Upper lobe of left lung (tissue), 6 donors: ENCODE results near the gene UNC5A. TPM values are rescaled to one million over a fixed set of nuclear protein-coding genes. Genes with fewer than 3 reads are reported as not detected.

Experiments used
- ATAC-seq, 2 donors: fragments of 200-7000 bp; cut with Tn5 transposase; one replicate each; pipeline ENCODE4 v1.9.1; 2022; ENCODE audit warnings: mild to moderate bottlenecking in 2 of 2, moderate library complexity in 2 of 2; ENCODE audit not compliant: low FRiP score in 2 of 2
- DNase-seq, 2 donors: peaks; one replicate each; pipeline ENCODE4 v3.0.0-alpha.2; 2019 to 2020
- H3K27ac ChIP-seq, 4 donors: fragments of 200-600 bp; sonication (generic); one replicate each; pipeline ENCODE4 v1.5.1; 2016 to 2019
- H3K27me3 ChIP-seq, 4 donors: fragments of 200-600 bp; sonication (generic); one replicate each; pipeline ENCODE4 v1.5.1; 2017 to 2019
- H3K36me3 ChIP-seq, 4 donors: fragments of 200-600 bp; sonication (generic); one replicate each; pipeline ENCODE4 v1.5.1; 2016 to 2019
- H3K4me1 ChIP-seq, 4 donors: fragments of 200-600 bp; sonication (generic); one replicate each; pipeline ENCODE4 v1.5.1; 2018 to 2019
- H3K4me3 ChIP-seq, 4 donors: fragments of 200-600 bp; sonication (generic); one replicate each; pipeline ENCODE4 v1.5.1; 2017 to 2019; ENCODE audit warnings: mild to moderate bottlenecking in 2 of 4, moderate library complexity in 1 of 4
- H3K9me3 ChIP-seq, 4 donors: fragments of 200-600 bp; sonication (generic); one replicate each; pipeline ENCODE4 v1.5.1; 2018 to 2019
- EP300 ChIP-seq, 4 donors: sonication (generic); formaldehyde crosslinking; IDR thresholded peaks; one replicate each; pipeline ENCODE4 v1.5.1; 2017; ENCODE audit warnings: antibody characterized with exemption in 4 of 4, control low read depth in 2 of 4
- POLR2A ChIP-seq, 4 donors: fragments of 450-650 bp; IDR thresholded peaks; one replicate each; pipeline ENCODE4 v1.5.1; 2016 to 2017; ENCODE audit warnings: antibody characterized with exemption in 4 of 4, mild to moderate bottlenecking in 2 of 4
- POLR2AphosphoS5 ChIP-seq, 2 donors: sonication (generic); formaldehyde crosslinking; IDR thresholded peaks; one replicate each; pipeline ENCODE4 v1.5.1; 2017; ENCODE audit warnings: antibody characterized with exemption in 2 of 2
- WGBS, 2 donors: methylation state at CpG; one replicate each; pipeline ENCODE4 v1.1.5; 2017 to 2018; 5-methylcytosine and 5-hydroxymethylcytosine counted together
- total RNA-seq, 6 donors: library from RNA; depleted of rRNA in 4 of 6; stranded (reverse); fragments of >200 nt in 4 of 6; gene quantifications; one replicate each; pipeline versions ENCODE4 v1.1.0 to v1.2.1, GENCODE V29; 2016 to 2021
- TF ChIP-seq, protein P1 (sequence below), 6 experiments: fragments of 450-650 bp in 4 of 6; fragments of 200-600 bp in 2 of 6; sonication (generic) in 2 of 6; IDR thresholded peaks; one replicate each; pipeline ENCODE4 v1.5.1; 2016 to 2019; ENCODE audit warnings: antibody characterized with exemption in 6 of 6
- donor health status: DM: no; HTN: no; CAD: no; lungs with moderate emphysema.
- donor health status: DM: no; HTN: yes; CAD: no; lungs with severe emphysema.

UNC5A gene
- total RNA-seq, 6 donors from 2014 or later, result 0.20 to 1.0 (median 0.39) TPM; not detected in 1

DNA sequence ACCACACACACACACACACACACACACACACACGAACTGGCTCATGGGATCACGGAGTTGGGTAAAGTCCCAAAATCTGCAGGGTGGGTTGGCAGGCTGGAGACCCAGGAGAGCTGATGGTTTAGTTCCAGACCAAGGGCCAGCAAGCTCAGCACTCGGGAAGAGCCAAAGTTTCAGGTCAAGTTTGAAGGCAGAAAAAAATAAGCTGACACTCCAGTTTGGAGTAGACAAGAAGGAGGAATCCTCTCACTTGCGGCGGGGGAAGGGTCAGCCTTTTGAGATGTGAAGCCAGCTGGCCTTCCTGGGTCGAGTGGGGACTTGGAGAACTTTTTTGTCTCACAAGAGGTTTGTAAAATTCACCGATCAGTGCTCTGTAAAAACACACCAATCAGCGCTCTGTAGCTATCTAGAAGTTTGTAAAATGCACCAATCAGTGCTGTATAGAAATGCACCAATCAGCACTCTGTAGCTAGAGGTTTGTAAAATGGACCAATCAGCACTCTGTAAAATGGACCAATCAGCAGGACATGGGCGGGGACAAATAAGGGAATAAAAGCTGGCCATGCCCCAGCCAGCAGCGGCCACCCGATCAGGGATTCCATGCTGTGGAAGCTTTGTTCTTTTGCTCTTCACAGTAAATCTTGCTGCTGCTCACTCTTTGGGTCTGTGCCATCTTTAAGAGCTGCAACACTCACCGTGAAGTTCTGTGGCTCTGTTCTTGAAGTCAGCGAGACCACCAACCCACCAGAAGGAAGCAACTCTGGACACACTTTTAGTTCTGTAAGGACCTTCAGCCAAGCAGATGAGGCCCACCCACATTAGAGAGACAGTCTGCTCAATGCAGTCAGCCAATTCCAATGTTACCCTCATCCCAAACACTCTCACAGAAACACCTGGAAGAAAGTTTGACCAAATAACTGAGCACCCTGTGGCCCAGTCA lies 37.8 kb upstream of the UNC5A start:
- Histone ChIP-seq H3K36me3 (no peaks in the 10 kb centered on the region), H3K4me3 (no peak overlapping the region), H3K27me3 (no peaks in the 10 kb centered on the region), H3K4me1 (no peaks in the 10 kb centered on the region), H3K27ac (no peak overlapping the region), H3K9me3 (no peaks in the 10 kb centered on the region)
- TF ChIP-seq, protein P1, sequence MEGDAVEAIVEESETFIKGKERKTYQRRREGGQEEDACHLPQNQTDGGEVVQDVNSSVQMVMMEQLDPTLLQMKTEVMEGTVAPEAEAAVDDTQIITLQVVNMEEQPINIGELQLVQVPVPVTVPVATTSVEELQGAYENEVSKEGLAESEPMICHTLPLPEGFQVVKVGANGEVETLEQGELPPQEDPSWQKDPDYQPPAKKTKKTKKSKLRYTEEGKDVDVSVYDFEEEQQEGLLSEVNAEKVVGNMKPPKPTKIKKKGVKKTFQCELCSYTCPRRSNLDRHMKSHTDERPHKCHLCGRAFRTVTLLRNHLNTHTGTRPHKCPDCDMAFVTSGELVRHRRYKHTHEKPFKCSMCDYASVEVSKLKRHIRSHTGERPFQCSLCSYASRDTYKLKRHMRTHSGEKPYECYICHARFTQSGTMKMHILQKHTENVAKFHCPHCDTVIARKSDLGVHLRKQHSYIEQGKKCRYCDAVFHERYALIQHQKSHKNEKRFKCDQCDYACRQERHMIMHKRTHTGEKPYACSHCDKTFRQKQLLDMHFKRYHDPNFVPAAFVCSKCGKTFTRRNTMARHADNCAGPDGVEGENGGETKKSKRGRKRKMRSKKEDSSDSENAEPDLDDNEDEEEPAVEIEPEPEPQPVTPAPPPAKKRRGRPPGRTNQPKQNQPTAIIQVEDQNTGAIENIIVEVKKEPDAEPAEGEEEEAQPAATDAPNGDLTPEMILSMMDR (IDR thresholded peaks at IDR 0.05), result no peak
- TF ChIP-seq POLR2A (IDR thresholded peaks at IDR 0.05) (no peak), POLR2AphosphoS5 (IDR thresholded peaks at IDR 0.05) (no peak), EP300 (IDR thresholded peaks at IDR 0.05) (no peak)
- ATAC-seq, result no peak
- WGBS, 2 donors, result 76 to 79% methylated on average over 13 of the region's 13 CpGs
- peak in 1 of 2 donors; percentile 5 for DNase-seq

DNA sequence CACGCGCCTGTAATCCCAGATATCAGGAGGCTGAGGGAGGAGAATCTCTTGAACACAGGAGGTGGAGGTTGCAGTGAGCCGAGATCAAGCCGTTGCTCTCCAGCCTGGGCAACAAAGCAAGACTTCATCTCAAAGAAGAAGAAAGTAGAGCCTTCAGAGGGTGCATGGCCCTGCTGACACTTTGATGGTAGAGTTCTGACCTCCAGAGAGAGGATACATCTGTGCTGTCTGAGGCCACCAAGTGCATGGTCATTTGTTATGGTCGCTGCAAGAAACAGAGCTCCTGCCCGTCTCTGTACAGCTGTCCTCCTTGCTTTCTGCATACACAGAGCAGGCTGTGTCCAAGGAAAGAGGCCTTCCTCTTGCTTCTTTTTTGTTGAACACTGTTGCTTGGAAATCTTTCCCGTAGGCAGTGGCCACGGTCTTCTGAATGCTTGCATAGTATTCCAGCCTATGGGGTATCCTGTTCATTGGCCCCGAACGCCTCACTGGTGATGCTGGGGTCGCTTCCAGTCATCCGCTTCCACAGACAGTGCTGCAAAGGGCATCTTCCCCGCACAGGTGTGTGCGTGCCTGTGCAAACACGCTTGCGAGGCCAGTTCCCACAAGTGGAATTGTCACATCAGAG lies 36.8 kb upstream of the UNC5A start:
- DNase-seq, result peak; percentile 13 to 19
- Histone ChIP-seq H3K9me3 (no peaks in the 10 kb centered on the region), H3K4me1 (no peaks in the 10 kb centered on the region), H3K36me3 (no peaks in the 10 kb centered on the region), H3K27ac (no peak overlapping the region), H3K27me3 (no peaks in the 10 kb centered on the region), H3K4me3 (no peak overlapping the region)
- TF ChIP-seq POLR2A (IDR thresholded peaks at IDR 0.05) (no peak), POLR2AphosphoS5 (IDR thresholded peaks at IDR 0.05) (no peak), EP300 (IDR thresholded peaks at IDR 0.05) (no peak)
- TF ChIP-seq, protein P1 (IDR thresholded peaks at IDR 0.05), result no peak
- ATAC-seq, result no peak
- WGBS, 2 donors, result 80 to 88% methylated on average over 16 of the region's 16 CpGs

DNA sequence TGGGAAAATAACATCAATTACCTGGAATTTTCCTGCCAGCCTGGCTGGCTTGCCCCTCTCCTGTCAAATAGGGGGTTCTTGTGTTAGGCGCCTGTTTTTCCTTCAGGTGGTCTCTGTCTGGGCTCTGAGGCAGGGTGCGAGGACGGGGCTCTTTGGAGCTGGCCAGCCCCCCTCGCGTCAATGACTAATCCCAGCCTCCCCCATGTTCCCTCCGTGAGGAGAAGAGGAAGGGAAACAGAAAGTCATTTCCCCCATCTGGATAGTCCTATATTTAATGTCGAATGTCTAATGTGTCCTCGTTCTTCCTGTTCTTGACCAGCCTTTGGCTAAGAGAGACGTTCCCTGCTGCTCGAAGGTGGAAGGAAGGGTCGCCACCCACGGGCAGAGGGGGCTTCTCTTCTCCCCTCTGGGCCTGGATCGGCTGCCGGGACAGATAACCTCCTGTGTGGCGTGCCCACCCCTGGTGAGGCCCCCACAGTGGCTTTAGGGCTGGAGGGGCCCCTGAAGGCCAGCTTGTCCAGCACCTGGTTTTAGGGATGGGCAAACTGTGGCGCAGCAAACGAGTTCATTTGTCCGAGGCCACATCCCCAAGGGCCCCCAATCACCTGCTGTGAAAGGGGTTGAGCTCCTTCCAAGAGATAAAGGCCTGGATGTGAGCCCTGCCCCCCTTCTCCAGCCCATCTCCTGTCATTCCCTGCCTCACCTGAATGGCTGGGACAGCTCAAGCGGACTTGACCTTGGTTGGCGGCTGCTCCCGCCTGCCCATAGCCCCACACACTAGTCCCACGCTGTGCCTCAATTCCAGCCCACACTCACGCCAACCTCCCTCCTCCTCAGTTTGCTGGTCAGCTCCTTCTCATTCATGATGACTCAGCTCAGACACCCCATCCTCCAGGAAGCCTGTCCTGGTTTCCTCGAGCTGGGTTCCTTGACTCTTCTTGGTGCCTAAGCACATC lies 35.9 kb upstream of the UNC5A start:
- DNase-seq (peak; percentile 18 to 43), ATAC-seq (no peak)
- no peaks in the 10 kb centered on the region for H3K27me3 ChIP-seq
- H3K36me3 ChIP-seq, result no peaks in the 10 kb centered on the region
- TF ChIP-seq EP300 (IDR thresholded peaks at IDR 0.05), result no peak
- TF ChIP-seq POLR2A (IDR thresholded peaks at IDR 0.05), result no peak
- TF ChIP-seq POLR2AphosphoS5 (IDR thresholded peaks at IDR 0.05), result no peak
- TF ChIP-seq, protein P1 (IDR thresholded peaks at IDR 0.05), result no peak
- H3K27ac ChIP-seq, result no peak overlapping the region
- 29% methylated on average over 21 to 23 of the region's 24 CpGs for WGBS, 2 donors
- no peak overlapping the region for H3K4me3 ChIP-seq
- H3K9me3 ChIP-seq, result no peaks in the 10 kb centered on the region
- no peaks in the 10 kb centered on the region for H3K4me1 ChIP-seq

DNA sequence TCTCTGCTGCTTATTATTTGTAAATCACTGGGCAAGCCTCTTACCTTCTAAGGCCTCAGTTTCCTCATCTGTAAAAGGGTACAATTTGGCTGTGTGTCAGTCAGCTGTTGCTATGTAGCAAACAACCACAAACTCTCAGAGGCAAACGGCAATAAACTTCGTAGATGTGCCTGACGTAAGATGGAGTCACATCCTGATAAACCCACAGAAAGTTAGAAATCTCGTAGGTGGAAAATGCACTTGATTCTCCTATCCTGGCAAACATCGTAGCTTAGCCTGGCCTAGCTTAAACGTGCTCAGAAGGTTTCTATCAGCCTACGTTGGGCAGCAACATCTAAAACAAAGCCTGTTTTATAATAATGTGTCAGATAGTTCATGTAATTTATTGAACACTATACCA lies 35.0 kb upstream of the UNC5A start:
- Histone ChIP-seq H3K27ac (no peak overlapping the region), H3K36me3 (no peaks in the 10 kb centered on the region), H3K4me1 (peaks cover 0 to 1% (median under 1%) of the 10 kb centered on the region in 4 donors), H3K4me3 (no peak overlapping the region), H3K9me3 (no peaks in the 10 kb centered on the region), H3K27me3 (no peaks in the 10 kb centered on the region)
- DNase-seq (no peak), ATAC-seq (no peak)
- 61 to 71% methylated on average over 7 of the region's 7 CpGs for WGBS, 2 donors
- TF ChIP-seq EP300 (IDR thresholded peaks at IDR 0.05) (no peak), POLR2A (IDR thresholded peaks at IDR 0.05) (no peak), POLR2AphosphoS5 (IDR thresholded peaks at IDR 0.05) (no peak)
- TF ChIP-seq, protein P1 (IDR thresholded peaks at IDR 0.05), result no peak
